HG03354 (cell line): Measurements from ENCODE around the gene PCDHGC5.

Experiments used
- ATAC-seq: cut with Tn5 transposase; IDR thresholded peaks from one replicate; pipeline ENCODE4 v1.9.1; 2021; ENCODE audit warnings: mild to moderate bottlenecking; ENCODE audit not compliant: unreplicated experiment, poor library complexity, severe bottlenecking

The PCDHGC5 gene

GRCh38 chr5:141490271-141490670, 1.4 kb downstream of the PCDHGC5 start:
- ATAC-seq, result no peak

GRCh38 chr5:141490771-141491170, 1.9 kb downstream of the PCDHGC5 start:
- ATAC-seq, result no peak

GRCh38 chr5:141491323-141492167, 2.7 kb downstream of the PCDHGC5 start:
- ATAC-seq, result no peak

DNA sequence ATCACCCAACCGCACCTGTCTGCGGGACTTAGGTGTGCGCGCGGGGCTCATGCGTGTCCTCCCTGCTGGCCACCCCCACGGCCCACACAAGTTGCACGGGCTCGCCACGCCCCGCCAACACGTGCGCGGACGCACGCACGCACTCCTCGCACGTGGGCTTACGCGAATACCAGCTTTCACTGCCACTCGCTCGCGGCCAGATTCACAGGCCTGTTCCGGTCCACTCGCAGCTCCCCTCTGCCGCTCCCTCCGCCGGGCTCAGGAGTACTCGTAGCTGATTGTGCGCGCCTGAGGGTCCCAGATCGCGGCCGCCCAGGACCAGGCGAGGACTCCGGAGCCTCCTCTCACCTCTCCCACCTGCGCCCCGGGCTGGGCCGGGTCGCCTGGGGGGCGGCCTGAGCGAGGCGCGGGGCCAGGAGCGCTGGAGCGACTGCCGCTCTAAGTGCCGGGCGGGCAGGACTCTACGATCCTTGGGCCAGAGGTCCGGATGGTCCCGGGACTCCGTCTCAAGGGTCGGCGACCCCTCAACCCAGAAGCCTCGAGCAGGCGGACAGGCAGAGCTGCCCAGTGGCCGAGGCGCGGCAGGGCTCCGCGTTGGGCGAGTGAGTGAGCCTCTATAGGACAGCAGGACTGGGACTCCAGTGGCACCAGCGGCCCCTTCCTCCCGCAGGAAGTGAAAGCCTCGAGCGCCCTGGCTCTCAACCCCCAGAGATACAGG, 3.4 kb downstream of the PCDHGC5 start:
- ATAC-seq, result peak; percentile 61

DNA sequence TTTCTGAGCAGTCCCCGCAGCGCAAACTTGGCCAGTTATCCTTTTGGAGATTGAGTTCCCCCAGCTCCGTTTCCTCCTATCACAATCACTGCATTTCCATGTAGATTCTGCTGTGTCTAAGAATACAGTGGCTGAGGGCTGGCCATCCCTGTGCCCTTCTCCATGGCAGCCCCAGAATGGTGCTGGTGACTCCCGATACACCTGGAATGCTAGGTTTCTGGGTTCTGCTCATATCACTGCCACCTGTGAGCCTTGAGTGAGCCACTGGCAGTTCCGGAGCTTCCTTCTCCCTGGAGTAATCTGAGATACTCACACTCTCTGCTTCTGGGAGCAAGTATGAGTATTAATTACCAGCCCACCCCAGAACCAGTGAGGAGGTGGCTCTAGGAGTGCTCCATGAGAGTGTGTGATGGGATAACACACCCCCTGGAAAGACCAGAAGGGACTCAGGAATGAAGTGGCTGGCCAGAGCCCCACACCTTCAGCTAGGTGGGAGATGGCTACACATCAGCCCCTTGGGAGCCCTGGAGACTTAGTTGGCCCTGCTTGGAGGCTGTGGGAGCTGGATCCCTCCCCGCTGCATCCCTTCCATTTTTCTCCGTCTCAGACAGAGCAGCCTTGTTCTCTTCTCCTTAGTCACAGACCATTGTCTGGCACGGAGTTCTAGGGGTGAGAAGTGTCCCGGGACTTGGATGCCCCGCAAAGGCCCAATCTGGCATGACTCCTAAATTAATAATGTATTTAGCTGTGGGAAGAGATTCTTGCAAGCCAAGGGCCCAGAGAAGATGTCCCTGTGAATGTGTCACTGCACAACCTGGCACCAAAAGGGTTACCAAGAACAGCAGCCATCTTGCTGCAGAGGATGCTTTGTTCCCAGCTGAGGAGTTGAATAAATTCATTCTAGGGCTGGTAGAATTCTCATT, 4.9 kb downstream of the PCDHGC5 start:
- ATAC-seq, result no peak

DNA sequence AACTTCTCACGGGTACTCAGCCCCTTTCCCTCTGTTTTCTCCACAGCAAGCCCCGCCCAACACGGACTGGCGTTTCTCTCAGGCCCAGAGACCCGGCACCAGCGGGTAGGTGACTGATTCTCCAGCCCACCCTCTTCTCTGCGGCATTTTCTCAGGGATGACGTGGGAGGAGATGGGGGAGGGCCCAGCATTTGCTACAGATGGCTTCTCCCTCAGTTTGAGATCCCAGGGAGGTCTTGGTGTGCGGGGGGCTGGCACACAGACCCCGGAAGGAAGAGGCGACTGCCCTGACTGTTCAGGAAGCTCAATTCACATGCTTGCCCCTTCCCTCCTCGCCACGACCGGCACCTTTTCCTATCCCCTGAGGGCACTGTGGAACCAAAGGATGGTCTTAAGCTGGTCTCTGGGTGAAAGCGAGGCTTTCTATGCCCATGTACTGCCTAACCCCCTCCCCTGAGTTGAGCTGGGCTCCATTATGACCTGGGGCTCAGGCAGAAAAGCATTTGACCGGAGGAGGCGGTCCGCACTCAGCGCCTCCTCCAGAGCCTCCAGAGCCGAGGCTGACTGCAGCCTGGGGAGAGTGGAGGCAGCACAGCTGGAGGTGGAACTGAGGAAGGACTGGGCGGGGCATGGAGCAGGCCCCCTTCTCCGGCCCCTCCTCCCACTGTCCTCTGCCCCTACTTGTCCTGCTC, 6.0 kb downstream of the PCDHGC5 start:
- ATAC-seq, result no peak

DNA sequence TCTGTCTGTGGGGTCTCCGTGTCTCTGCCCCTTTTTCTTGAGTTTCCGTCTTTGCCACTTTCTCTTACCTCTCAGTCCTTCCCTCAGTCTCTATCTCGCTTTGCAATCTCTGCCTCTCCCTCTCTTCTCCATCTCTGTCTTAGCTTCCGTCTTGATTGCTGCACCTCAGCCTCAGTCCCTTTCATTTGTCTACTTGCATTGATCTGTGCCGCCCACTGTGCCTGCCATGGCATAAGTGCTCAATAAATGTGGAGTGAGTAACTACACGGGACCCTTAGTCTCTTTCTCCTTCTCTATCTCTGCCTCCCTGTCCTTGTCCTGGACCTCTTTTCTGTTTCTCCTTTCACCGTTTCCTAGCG, 6.6 kb downstream of the PCDHGC5 start:
- no peak for ATAC-seq

GRCh38 chr5:141496038-141496437, 7.2 kb downstream of the PCDHGC5 start:
- no peak for ATAC-seq

DNA sequence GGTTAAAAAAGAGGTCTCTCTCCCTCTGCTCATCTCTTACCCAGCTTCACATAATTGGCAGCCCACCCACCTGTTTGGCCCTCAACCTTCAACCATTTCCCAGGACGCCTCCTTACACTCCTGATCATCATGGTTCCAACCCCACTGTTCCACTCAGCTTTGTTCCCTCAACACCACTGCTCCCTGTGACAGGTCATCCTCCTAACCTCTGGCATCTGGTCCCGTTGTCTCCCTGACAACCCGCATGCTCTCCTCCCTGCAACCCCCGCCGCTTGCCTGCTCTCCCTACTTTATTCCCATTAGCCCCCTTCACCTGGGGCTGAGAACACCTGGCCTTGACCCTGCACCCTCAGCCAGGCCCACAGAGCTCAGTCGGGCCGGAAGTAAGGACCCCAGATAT, 12.9 kb downstream of the PCDHGC5 start:
- no peak for ATAC-seq

DNA sequence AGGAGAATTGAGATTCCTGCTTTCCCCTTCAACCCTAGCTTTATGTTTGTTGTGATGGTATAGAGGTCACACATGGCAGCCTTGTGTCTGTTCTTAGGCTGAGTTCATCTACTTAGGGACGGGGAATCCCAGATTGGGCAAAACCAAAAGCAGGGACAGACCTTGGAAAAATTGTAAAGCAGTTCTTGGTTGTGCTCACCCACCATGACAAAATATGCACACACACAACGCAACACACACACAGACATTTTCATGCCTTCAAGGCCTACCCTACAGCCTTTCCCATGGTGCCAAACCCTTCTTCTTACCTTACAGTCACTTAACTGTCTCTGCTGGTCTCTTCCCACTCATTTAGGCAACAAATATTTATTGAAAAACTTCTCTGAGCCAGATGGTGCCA, 14.8 kb downstream of the PCDHGC5 start:
- no peak for ATAC-seq

DNA sequence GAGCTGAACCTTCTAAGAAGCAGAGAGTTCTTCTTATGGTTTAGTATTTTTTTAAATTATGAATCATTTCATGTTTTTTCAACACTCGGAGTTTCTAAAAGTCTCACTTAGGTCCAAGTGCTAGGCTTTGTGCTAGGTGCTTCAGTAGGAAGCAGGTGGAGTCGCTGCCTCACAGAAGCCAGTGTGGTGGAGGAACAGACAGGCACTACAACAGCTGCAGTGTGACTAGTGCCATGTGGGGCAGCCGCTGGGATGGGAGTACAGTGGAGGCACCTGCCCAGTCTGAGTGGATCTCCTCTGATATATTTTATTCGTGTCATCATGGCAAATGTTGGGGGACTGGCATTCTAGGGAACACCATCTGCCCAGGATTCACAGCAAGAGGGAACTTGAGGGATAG, 15.3 kb downstream of the PCDHGC5 start:
- ATAC-seq, result no peak

- no peak for ATAC-seq
Observed at GRCh38 chr5:141506381-141507155, 17.7 kb downstream of the PCDHGC5 start.

GRCh38 chr5:141507387-141508091, 18.7 kb downstream of the PCDHGC5 start:
- ATAC-seq, result peak; percentile 36

DNA sequence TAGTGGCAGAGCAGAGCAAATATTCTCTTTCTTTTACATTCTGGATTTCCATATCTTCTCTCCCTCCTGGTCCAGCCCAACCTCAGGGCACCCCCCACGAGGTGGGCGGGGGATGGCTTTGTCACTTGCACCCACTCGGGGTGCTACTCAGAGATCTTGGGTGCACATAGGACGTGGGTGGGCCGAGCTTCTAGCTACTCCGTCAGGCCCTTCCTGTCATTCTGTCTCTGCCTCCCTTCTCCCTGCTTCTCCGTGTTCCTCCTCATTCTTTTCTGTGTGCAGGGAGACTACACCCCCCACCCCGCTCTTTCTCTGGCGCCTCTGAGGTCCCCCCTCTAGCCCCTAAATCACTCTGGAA, 19.5 kb downstream of the PCDHGC5 start:
- ATAC-seq, result no peak

DNA sequence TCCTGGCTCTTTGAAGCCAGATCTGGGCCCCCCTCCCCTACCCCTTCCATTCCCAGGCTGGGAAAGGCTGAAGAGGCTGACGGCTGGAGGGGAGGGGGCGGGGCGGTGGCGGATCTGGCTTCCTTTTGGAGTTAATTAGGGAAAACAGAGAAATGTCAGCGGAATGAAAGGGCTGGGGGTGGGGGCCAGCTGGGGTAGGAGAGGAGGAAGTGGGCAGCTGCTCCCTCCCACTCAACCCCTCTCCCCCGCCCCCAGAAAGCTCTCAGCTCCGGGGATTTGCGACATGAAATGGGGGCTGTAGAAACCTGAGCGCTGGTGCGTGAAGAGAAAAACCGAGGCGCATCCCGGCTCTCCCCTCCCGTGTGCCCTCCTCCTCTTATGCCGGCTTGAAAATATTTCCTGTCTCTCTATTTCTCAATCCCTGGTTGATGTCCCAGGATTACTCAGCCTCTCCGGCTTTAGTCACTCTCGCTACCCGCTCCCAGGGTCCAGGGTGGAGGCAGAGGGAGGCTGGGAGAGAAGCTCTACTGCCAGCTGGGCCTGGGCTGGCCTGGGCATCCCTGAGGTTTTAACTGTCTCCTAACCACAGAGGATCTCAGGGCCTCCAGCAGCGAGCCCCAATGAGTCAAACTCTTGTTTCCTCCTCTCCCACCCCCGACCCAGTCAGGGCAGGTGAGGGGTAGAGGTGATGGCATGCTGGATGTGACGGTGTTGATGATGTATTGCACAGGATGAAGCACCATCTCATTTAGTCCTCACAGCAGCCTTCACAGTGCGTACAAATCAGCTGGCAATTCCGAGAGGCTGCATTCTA, 20.1 kb downstream of the PCDHGC5 start:
- ATAC-seq, result no peak

GRCh38 chr5:141510160-141510559, 21.3 kb downstream of the PCDHGC5 start:
- ATAC-seq, result no peak

DNA sequence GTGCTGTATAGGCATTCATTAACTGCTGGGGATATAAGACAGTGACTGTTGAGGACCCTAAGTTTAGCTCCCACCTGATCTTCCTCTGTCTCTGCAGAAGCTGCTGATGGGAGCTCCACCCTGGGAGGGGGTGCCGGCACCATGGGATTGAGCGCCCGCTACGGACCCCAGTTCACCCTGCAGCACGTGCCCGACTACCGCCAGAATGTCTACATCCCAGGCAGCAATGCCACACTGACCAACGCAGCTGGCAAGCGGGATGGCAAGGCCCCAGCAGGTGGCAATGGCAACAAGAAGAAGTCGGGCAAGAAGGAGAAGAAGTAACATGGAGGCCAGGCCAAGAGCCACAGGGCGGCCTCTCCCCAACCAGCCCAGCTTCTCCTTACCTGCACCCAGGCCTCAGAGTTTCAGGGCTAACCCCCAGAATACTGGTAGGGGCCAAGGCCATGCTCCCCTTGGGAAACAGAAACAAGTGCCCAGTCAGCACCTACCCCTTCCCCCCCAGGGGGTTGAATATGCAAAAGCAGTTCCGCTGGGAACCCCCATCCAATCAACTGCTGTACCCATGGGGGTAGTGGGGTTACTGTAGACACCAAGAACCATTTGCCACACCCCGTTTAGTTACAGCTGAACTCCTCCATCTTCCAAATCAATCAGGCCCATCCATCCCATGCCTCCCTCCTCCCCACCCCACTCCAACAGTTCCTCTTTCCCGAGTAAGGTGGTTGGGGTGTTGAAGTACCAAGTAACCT, 22.1 kb downstream of the PCDHGC5 start:
- ATAC-seq, result peak; percentile 31
